CD4-positive, alpha-beta T cell treated with Interleukin-17A for 1 hour (primary cell): ENCODE data around the gene PDE1A.

Experiments used
- DNase-seq: peaks from one replicate; pipeline ENCODE4 v3.0.0-alpha.2; 2020

PDE1A gene

DNA sequence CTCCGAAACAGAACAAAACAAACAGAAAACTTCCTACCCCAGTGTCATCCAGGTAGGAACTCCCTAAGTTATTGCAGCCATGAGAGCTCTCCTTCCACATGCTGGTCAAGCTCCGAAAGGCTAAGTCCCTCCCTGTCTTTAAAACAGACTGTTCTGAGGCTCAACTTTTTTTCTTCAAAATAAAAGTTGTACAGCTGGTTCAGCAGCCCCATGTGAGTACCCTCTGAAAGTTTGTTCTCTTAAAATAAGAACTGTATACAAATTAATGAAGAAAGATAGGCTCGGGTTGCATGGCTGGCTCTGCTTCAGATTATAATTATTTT lies at the start of gene PDE1A:
Gene PDE1A (minus strand): TSS at position 119 of the 323 bp plus-strand sequence.
- no peak for DNase-seq

DNA sequence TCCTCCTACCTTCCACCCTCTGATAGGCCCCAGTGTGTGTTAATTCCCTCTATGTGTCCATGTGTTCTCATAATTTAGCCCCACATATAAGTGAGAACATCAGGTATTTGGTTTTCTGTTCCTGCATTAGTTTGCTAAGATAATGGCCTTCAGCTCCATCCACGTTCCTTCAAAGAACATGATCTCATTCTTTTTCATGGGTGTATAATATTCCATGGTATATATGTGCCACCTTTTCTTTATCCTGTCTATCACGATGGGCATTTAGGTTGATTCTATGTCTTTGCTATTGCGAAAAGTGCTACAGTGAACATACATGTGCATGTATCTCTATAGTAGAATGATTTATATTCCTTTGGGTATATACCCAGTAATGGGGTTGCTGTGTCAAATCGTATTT lies 46.8 kb upstream of the PDE1A start:
- DNase-seq = no peak

GRCh38 chr2:182463760-182464159 lies 36.9 kb upstream of the PDE1A start:
- no peak for DNase-seq

DNA sequence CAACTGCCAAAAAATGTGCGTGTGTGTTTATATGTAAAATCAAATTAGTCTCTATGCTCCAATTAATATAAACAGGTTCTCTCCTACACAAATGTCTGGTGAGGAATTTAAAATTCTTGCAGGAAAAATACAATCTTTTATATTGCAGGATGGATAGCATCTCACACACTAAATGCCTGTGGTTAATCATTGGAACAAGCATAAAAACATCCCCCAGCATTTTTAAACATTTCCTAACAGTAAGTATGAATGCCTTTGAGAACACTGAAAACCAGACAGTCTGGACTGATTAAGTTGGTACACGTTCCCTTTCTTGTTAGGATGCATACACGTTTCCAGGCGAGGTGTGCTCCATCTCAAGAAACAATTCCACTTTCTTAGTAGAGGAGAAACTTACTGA lies 29.9 kb upstream of the PDE1A start:
- no peak for DNase-seq

DNA sequence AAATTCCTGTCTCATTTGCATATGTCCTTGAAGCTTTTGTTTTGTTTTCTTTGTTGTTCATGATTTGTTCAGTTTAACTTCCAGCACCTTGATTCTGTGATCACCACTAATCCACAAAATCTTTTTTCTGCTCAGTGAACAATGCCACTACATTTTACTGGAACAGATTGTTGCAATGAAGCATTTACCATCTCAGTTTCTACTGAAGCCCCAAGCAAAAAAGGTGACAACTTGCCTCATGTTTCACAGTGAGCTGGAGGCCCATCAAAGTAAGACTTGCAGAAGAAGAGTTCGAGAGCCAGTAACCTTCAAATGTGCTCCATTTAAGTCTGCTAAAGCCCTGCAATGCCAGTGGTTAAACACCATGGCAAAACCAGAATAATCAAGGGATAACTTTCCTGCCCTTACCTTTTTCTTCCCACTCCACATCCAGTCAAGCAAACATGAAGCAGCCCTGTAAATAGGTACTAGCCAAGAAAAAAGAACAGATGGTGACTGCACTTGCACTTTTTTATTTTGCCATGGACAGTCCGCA lies 25.7 kb upstream of the PDE1A start:
- no peak for DNase-seq

GRCh38 chr2:182448371-182448770 lies 21.5 kb upstream of the PDE1A start:
- no peak for DNase-seq

GRCh38 chr2:182447863-182448262 lies 21.0 kb upstream of the PDE1A start:
- no peak for DNase-seq

GRCh38 chr2:182447163-182447562 lies 20.3 kb upstream of the PDE1A start:
- DNase-seq = no peak

DNA sequence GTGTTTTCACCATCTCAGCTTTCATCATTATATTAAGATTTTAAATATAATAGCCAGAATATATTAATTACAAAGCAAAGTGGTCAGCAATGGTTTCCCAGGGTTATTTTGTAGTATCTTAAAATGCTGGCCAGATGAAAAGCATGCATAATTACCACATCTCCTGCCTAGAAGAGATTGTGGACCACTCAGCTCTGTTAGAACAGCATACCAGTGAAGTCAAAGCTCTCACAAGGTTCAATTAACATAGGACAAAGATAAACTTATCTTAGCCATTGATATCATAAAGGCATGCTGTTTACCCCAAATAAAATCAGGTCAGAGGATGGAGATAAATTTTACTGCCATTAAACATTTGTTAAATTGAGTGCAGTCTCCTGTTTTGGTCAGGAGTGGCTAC lies 19.3 kb upstream of the PDE1A start:
- DNase-seq = no peak

DNA sequence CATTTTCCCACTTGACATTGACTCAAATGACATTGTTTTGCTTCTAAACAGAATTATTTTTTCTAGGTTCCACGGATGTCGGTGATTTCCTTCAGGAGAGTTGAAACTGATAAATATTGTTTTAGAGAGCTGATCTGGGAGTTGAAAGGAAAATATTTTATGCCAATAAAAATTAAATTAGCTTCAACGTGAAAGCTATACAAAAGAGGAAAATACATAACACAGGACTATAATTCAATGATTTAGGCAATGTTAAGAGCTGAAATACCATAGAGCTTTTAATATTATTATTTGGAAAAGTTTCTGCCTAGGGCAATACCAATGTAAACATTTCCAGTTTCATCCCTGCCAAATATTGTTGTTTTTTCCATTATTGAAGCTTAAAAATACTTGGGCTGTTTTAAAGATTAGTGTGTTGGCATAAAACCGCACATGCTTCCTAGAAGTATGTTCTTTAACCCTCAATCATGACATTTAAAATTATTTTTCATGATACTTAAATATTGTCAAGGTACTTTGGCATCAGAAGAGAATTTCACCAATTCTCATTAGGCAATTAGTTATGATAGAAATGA lies 18.6 kb upstream of the PDE1A start:
- no peak for DNase-seq

GRCh38 chr2:182444806-182445205 lies 18.0 kb upstream of the PDE1A start:
- DNase-seq = no peak

DNA sequence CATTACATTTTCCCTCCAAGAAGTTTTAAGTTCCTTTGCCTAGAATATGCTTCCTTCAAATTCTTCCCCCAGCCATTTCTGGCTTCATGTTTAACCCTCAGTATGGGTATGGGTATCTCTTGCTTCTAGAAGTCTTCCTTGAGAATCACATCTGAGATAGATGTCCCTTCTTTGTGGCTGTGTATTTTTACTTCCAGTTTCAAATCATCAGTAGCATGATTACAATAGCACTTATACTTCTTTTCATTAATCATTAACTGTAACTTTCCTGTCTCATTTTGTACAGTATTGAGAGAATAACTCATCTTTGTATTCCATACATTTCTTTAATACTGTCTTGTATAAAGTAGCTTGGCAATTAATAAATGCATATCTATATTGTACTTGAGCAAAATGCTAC lies 17.3 kb upstream of the PDE1A start:
- DNase-seq = no peak

GRCh38 chr2:182436252-182436651 lies 9.4 kb upstream of the PDE1A start:
- no peak for DNase-seq

DNA sequence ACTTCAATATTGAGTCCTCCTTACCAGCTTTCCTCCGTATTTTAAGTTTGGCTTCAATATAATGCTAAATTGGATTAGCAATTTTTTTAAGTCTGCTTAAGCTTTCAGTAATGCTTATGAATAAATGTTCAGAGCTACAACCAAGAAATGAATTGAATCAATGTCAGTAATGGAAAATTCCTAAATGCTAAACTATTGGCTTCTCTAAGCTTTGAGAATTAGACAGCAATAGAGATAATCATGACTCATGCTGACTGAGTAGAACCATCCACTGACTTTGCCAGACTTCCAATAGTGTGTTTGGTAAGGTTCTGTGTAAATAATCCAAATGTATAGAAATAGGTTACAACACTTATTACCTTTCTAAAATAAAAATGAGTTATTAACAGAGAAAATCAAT lies 8.9 kb upstream of the PDE1A start:
- DNase-seq = no peak

DNA sequence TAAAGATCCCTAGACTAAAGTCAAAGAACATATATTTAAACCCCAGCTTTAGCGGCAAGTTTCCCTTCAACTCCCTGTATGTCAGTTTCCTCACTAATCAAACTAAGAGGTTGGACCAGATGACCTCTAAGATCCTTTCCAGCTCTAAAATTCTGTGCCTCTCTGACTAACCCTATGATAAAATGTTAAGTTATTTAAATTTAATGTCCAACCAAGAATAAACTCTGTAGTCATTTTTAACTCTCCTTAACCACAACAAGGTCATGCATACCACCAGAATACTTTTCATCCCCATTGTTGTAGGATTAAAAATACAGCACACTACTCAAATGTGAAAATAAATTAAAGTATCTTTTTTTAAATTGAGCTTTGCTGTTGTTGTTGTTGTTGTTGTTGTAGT lies 5.2 kb upstream of the PDE1A start:
- DNase-seq = no peak

DNA sequence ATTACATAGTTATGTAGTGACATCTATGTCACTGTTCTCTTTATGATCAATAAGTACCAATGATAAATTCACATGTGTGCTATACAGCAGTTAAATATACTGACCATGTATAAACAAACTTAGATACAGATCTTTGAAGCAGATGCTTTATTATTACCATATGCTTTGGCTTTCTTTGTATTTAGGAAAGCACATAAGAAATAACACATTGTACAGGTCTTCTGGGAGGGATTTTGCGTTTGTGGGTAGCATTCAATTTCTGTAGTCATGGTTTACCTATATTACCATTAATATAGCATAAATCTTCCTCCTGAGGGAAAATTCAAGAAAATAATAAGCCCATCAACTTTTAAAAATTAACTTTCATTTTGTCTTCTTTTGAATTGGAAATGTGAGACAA lies 1.6 kb upstream of the PDE1A start:
- no peak for DNase-seq

DNA sequence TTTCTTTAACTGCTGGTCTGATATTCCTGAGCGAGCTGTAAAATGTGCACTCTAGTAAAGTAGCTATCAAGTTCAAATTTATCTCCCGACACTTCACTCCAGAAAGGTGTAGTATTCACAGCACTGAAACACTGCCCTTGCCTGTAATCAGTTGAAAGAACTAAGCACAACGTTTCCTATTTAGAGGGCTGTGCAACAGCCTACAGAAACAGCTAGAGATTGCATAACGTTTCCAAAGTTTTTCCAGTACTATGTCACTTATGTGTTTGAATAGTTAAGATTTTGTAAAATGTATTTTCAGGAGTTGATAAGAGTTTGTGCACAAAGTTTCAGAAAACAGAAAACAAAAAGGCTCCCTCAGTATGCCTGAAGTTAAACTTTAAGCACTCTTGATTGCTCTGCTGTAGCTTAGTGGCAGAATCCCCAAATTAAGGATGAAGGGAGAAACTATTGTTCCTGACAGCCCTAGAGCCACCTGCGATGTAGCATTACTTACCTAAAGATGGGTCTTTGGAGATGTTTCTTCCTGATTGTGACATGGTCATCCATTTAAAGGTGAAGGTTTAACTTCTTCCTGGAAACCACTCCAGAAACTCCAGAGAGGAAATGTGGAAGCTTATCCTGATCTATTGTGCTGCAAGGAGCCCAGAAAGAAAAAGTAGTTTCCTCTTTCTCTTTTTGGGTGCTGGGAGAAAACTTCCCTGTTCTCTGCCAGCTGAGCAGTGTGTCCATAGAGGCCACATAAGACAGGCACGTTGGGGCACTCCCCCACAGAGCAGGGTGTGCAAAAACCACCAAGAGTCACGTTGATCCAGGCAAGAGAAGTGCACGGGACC lies 536 bp downstream of the PDE1A start:
- DNase-seq = no peak

- DNase-seq = no peak
Observed at GRCh38 chr2:182422864-182423263, 4.0 kb downstream of the PDE1A start.

GRCh38 chr2:182420669-182421068 lies 6.2 kb downstream of the PDE1A start:
- no peak for DNase-seq

- DNase-seq = no peak
Observed at GRCh38 chr2:182416861-182417260, 10.0 kb downstream of the PDE1A start.

- DNase-seq = no peak
Observed at GRCh38 chr2:182416191-182416590, 10.6 kb downstream of the PDE1A start.

DNA sequence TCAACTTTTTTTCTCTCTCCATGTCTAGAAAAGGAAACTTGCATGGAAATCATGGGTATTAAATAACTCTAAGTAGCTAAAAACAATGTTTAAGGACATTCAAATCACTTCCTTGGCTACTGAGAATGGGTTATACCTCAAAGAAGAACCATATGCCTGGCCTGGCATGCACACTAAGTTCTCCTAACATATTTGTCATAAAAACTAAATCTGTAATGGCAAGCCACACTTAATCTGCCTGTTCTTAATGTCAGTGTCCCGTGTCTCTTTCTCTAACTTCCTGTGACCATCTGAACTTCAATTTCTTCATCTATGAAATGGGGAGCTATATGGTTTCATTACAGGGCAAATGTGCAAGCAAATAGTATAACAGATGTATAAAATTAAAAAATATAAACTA lies 11.1 kb downstream of the PDE1A start:
- DNase-seq = no peak

- DNase-seq = no peak
Observed at GRCh38 chr2:182412858-182413257, 14.0 kb downstream of the PDE1A start.

GRCh38 chr2:182410120-182410519 lies 16.7 kb downstream of the PDE1A start:
- DNase-seq = no peak

- DNase-seq = no peak
Observed at GRCh38 chr2:182406221-182406620, 20.6 kb downstream of the PDE1A start.
